Measurements from ENCODE around the gene LCMT1. TPM values are rescaled to one million over a fixed set of nuclear protein-coding genes. Genes with fewer than 3 reads are reported as not detected.

LCMT1 gene
- total RNA-seq, 1 experiment from 2014 or later, result 31.0 TPM

DNA sequence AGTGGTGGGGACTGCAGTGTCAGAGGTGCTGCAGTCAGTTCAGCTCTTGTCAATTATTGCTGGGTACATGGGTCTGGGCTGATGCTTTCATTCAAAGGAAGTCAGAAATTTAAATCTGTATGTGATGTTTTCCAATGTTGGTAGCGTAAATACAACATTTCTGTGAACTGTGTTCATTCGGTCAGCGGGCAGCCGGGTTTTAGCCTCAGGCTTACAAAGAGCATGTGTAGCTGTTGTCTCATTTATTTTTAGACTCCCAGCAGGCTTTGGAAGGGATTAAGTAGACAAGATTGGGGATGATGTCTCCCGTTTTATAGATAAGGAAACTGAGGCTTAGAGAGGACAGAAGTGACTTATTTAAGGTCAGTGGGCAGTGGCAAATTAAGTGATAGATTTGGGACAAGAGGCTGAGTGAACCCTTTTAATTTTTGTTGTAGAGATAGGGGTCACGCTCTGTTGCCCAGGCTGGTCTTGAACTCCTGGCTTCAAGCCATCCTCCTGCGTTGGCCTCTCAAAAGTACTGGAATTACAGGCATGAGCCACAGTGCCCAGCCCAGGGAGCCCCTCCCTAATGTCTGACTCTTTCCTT lies 113.3 kb downstream of the LCMT1 start:
- POLR2A ChIA-PET (ENCODE audit: unreplicated experiment), result no interaction called here
- BruUV-seq (replicated peaks), result no TSS peak
- no peak overlapping the region for H3K27ac ChIP-seq (ENCODE audit: low read length)
- no peaks in the 10 kb centered on the region for H3K79me2 ChIP-seq (ENCODE audit: low read length)
- no peak overlapping the region for H3K4me2 ChIP-seq (ENCODE audit: low read length)
- no peaks in the 10 kb centered on the region for H3K9me3 ChIP-seq (ENCODE audit: low read length)
- H3K9me2 ChIP-seq (replicated peaks; ENCODE audit: low read length), result no peaks in the 10 kb centered on the region
- H3K4me1 ChIP-seq (ENCODE audit: insufficient read depth, low read length), result no peaks in the 10 kb centered on the region
- no peaks in the 10 kb centered on the region for H3K36me3 ChIP-seq (ENCODE audit: low read depth, low read length)
- DNase-seq (no peak), ATAC-seq (no peak)
- CTCF ChIA-PET, result interaction anchor here (0.6 to 1.1 kb wide), 2 partner anchors 15 to 319 kb away, joined by 5 to 7 read pairs; no protein-coding TSS in a partner anchor
- TF ChIP-seq EZH2 (IDR thresholded peaks at IDR 0.05; ENCODE audit: low read length, unreplicated experiment) (no peak), EZH2phosphoT487 (IDR thresholded peaks at IDR 0.05; ENCODE audit: borderline replicate concordance, low read length) (no peak)
- TF ChIP-seq, protein P1, sequence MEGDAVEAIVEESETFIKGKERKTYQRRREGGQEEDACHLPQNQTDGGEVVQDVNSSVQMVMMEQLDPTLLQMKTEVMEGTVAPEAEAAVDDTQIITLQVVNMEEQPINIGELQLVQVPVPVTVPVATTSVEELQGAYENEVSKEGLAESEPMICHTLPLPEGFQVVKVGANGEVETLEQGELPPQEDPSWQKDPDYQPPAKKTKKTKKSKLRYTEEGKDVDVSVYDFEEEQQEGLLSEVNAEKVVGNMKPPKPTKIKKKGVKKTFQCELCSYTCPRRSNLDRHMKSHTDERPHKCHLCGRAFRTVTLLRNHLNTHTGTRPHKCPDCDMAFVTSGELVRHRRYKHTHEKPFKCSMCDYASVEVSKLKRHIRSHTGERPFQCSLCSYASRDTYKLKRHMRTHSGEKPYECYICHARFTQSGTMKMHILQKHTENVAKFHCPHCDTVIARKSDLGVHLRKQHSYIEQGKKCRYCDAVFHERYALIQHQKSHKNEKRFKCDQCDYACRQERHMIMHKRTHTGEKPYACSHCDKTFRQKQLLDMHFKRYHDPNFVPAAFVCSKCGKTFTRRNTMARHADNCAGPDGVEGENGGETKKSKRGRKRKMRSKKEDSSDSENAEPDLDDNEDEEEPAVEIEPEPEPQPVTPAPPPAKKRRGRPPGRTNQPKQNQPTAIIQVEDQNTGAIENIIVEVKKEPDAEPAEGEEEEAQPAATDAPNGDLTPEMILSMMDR (conservative IDR thresholded peaks at IDR 0.05; ENCODE audit: low read depth, low read length), result no peak
- H3F3A ChIP-seq (ENCODE audit: low read length, unreplicated experiment), result no peaks in the 10 kb centered on the region
- intact Hi-C loops (cut with micrococcal nuclease), result loop anchor here (1.0 to 5.0 kb wide), 2 partner anchors 98 to 170 kb away; no protein-coding TSS in a partner anchor
- no peak overlapping the region for H2AFZ ChIP-seq (ENCODE audit: low read length)
- H4K20me1 ChIP-seq (ENCODE audit: low read length), result no peaks in the 10 kb centered on the region
- H3K4me3 ChIP-seq (ENCODE audit: low read length), result no peak overlapping the region
- no peak overlapping the region for H3K9ac ChIP-seq (ENCODE audit: low read length)
- H3K27me3 ChIP-seq (ENCODE audit: low read length), result no peaks in the 10 kb centered on the region

Other genes with a start within 250 kb of the LCMT1 start
- 12.8 and 15.7 TPM in 2 replicates for gene ARHGAP17, start 96.4 kb upstream of the LCMT1 start, total RNA-seq (2014; rRNA removed)
- not detected in 2 replicates for gene AQP8, start 105.2 kb downstream of the LCMT1 start, total RNA-seq (2014; rRNA removed)
- 2.6 and 5.4 TPM in 2 replicates for gene ZKSCAN2, start 146.1 kb downstream of the LCMT1 start, total RNA-seq (2014; rRNA removed)